Stimulated activated effector memory CD8-positive, alpha-beta T cell treated with anti-CD3 and anti-CD28 coated beads, Interleukin-12 subunit alpha, Interleukin-12 subunit beta, amount 100 ng/mL, for 72 hours (primary cell): Measurements from ENCODE around the gene TRAM2.
A peak's percentile ranks its signal among the peaks of the same experiment; 100 is the strongest.

Experiments used
- ATAC-seq: fragments of 150-1000 bp; cut with Tn5 transposase; 2 replicates; pipeline ENCODE4 v1.10.0; 2021
- DNase-seq, 2 donors: peaks; one replicate each; pipeline ENCODE4 v3.0.0; 2021 to 2022; ENCODE audit warnings: low spot score in 2 of 2
- H3K27ac Mint-ChIP-seq: one replicate; pipeline ENCODE4 v1.8.0; 2022; ENCODE audit warnings: mild to moderate bottlenecking, mixed read lengths
- H3K36me3 Mint-ChIP-seq: one replicate; pipeline ENCODE4 v1.8.0; 2022; ENCODE audit warnings: mild to moderate bottlenecking, mixed read lengths
- H3K4me1 Mint-ChIP-seq: one replicate; pipeline ENCODE4 v1.8.0; 2022; ENCODE audit warnings: mixed read lengths
- H3K4me3 Mint-ChIP-seq: one replicate; pipeline ENCODE4 v1.8.0; 2022; ENCODE audit warnings: mild to moderate bottlenecking, mixed read lengths
- H3K9me3 Mint-ChIP-seq: one replicate; pipeline ENCODE4 v1.8.0; 2022; ENCODE audit warnings: mixed read lengths

The TRAM2 gene

DNA sequence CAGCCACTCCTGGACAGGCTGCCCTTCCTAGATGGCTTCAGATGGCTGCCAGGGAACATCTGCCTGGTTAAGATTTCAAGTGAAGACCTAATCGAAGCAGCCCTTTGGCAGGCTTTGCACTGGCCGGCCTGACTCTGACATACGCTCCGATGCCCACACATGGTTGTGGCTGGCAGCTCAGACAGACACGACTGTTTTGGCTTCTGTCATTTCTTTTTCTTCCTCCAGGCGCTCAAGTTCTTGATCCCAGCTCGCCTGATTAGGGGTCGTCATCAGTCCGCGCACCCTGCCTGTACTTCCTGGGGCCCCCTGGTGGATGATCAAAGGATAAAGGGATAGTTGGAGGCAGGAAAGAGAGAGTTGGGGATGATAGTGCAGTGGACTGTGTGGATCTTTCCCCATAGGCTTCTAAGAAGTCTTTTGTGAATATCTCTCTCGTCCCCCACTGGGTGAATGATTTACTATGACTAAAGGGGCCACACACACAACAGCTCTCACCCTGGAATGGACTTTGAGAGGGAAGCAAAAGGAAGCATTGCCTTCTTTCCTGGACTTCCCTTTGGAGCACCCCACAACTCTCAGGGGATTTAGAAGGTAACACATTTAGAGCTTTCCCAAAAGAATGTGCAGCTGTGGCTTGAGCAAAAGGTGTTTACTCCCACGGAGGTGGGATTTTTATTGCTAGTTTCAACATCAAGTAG, 21.4 kb upstream of the TRAM2 start:
- no peaks in the 10 kb centered on the region for H3K9me3 Mint-ChIP-seq
- peak in 1 of 2 donors; percentile 59 for DNase-seq
- H3K27ac Mint-ChIP-seq, result no peak overlapping the region
- peaks cover 16% of the 10 kb centered on the region for H3K4me1 Mint-ChIP-seq
- H3K4me3 Mint-ChIP-seq, result no peak overlapping the region
- peak; percentile 72 for ATAC-seq
- no peaks in the 10 kb centered on the region for H3K36me3 Mint-ChIP-seq

GRCh38 chr6:52597738-52598122, 20.9 kb upstream of the TRAM2 start:
- ATAC-seq, result no peak
- H3K36me3 Mint-ChIP-seq, result no peaks in the 10 kb centered on the region
- no peak for DNase-seq
- H3K9me3 Mint-ChIP-seq, result no peaks in the 10 kb centered on the region
- no peak overlapping the region for H3K27ac Mint-ChIP-seq
- H3K4me3 Mint-ChIP-seq, result no peak overlapping the region
- peaks cover 16% of the 10 kb centered on the region for H3K4me1 Mint-ChIP-seq

- no peak for ATAC-seq
- no peak overlapping the region for H3K27ac Mint-ChIP-seq
- H3K4me1 Mint-ChIP-seq, result peaks cover 16% of the 10 kb centered on the region
- no peak for DNase-seq
- no peaks in the 10 kb centered on the region for H3K9me3 Mint-ChIP-seq
- no peaks in the 10 kb centered on the region for H3K36me3 Mint-ChIP-seq
- no peak overlapping the region for H3K4me3 Mint-ChIP-seq
Observed at GRCh38 chr6:52596371-52597028, 19.6 kb upstream of the TRAM2 start.

- Mint-ChIP-seq H3K27ac (no peak overlapping the region), H3K9me3 (no peaks in the 10 kb centered on the region), H3K36me3 (no peaks in the 10 kb centered on the region), H3K4me3 (no peak overlapping the region), H3K4me1 (peaks cover 16% of the 10 kb centered on the region)
- peak; percentile 36 for ATAC-seq
- no peak for DNase-seq
Observed at GRCh38 chr6:52595796-52596130, 18.9 kb upstream of the TRAM2 start.

DNA sequence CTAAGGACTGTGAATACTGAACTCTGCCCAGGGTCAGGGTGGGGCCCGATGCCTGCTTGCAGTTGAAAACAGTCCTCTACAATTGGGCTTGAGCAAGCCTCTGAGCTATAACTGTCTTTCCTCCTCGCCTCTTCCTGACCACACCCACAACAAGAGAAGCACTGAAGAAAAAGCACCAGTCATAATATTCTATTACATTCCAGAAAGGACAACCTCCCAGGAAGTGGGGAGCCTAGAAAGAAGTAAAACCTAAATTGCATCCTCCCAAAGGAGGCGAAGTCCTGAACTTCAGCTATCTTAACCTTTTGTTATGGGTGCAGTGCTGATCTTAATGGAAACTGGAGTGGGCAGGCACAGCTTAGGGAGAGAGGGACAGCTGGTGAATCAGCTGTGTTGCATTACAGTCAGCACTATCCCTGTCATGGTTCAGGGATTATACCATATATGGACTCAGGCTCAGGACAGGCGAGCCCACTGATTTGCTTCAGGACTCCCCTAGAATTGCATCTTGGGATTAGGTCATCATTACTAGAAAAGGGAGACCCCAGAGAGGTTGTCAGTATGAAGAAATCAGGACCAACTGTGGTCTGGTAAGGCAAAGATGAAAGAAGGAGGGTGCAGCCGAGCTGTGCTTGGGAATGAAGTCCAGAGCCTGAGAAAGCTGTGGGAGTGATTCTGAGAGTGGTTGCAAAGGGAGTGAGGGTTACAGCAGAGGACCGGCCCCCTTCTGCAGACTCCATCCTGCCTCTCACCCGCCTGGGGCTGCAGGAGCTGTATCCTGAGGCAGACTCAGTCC, 18.3 kb upstream of the TRAM2 start:
- no peaks in the 10 kb centered on the region for H3K9me3 Mint-ChIP-seq
- H3K27ac Mint-ChIP-seq, result no peak overlapping the region
- no peaks in the 10 kb centered on the region for H3K36me3 Mint-ChIP-seq
- H3K4me3 Mint-ChIP-seq, result no peak overlapping the region
- peaks cover 16% of the 10 kb centered on the region for H3K4me1 Mint-ChIP-seq
- DNase-seq (no peak), ATAC-seq (peak; percentile 67)

- no peak overlapping the region for H3K4me3 Mint-ChIP-seq
- H3K4me1 Mint-ChIP-seq, result peaks cover 16% of the 10 kb centered on the region
- ATAC-seq (no peak), DNase-seq (no peak)
- H3K27ac Mint-ChIP-seq, result no peak overlapping the region
- no peaks in the 10 kb centered on the region for H3K9me3 Mint-ChIP-seq
- no peaks in the 10 kb centered on the region for H3K36me3 Mint-ChIP-seq
Observed at GRCh38 chr6:52594221-52594620, 17.4 kb upstream of the TRAM2 start.

- no peak for ATAC-seq
- Mint-ChIP-seq H3K9me3 (no peaks in the 10 kb centered on the region), H3K27ac (no peak overlapping the region)
Observed at GRCh38 chr6:52591832-52592231, 15.0 kb upstream of the TRAM2 start.

GRCh38 chr6:52590152-52590891, 13.5 kb upstream of the TRAM2 start:
- no peaks in the 10 kb centered on the region for H3K9me3 Mint-ChIP-seq

More at GRCh38 chr6:52591832-52592231, 15.0 kb upstream of the TRAM2 start:
- no peak for DNase-seq
- Mint-ChIP-seq H3K4me3 (no peak overlapping the region), H3K36me3 (no peaks in the 10 kb centered on the region), H3K4me1 (peaks cover 7% of the 10 kb centered on the region)

GRCh38 chr6:52588710-52589091, 11.8 kb upstream of the TRAM2 start:
- ATAC-seq (no peak), DNase-seq (no peak)
- H3K4me3 Mint-ChIP-seq, result no peak overlapping the region
- H3K36me3 Mint-ChIP-seq, result no peaks in the 10 kb centered on the region
- H3K9me3 Mint-ChIP-seq, result no peaks in the 10 kb centered on the region
- no peaks in the 10 kb centered on the region for H3K4me1 Mint-ChIP-seq
- no peak overlapping the region for H3K27ac Mint-ChIP-seq

More at GRCh38 chr6:52590152-52590891, 13.5 kb upstream of the TRAM2 start:
- ATAC-seq (no peak), DNase-seq (no peak)
- Mint-ChIP-seq H3K4me3 (no peak overlapping the region), H3K36me3 (no peaks in the 10 kb centered on the region), H3K27ac (peak overlapping the region; percentile 10), H3K4me1 (peaks cover 5% of the 10 kb centered on the region)

DNA sequence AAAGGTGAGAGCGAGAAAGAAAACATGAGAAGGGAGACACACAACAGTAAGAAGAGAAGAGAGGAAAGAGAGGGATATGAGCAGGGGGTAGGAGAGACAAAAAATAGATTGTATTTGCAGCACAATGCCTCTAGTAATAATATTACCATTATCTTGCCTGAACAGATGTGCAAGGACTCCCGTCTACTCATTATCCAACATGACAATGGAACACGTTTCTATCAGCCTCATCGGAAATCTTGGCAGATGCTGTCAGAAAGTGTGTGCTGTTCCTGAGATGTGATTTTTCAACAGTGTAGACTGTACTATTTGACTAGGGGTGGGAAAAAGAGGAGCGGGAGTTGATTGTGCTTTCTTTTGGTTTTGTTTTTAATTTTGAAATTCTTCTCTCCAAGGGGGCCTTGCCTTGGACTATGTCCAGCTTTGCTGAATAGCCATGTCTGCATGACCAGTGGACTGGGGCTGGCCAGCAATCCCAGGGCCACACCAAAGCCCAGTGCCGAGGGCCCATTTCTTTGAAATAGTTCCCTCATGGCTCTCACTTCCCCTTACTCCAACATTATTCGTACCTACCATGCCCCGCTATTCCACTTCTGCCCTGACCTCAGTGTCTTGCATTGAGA, 11.3 kb upstream of the TRAM2 start:
- H3K27ac Mint-ChIP-seq, result no peak overlapping the region
- no peak for DNase-seq
- H3K4me1 Mint-ChIP-seq, result no peaks in the 10 kb centered on the region
- no peaks in the 10 kb centered on the region for H3K36me3 Mint-ChIP-seq
- ATAC-seq, result no peak
- H3K4me3 Mint-ChIP-seq, result no peak overlapping the region
- no peaks in the 10 kb centered on the region for H3K9me3 Mint-ChIP-seq

- no peaks in the 10 kb centered on the region for H3K9me3 Mint-ChIP-seq
- H3K36me3 Mint-ChIP-seq, result no peaks in the 10 kb centered on the region
- H3K4me1 Mint-ChIP-seq, result no peaks in the 10 kb centered on the region
- ATAC-seq, result no peak
- H3K4me3 Mint-ChIP-seq, result no peak overlapping the region
- no peak for DNase-seq
- no peak overlapping the region for H3K27ac Mint-ChIP-seq
Observed at GRCh38 chr6:52587001-52587400, 10.1 kb upstream of the TRAM2 start.

- Mint-ChIP-seq H3K27ac (no peak overlapping the region), H3K4me1 (no peaks in the 10 kb centered on the region), H3K36me3 (no peaks in the 10 kb centered on the region), H3K9me3 (no peaks in the 10 kb centered on the region), H3K4me3 (no peak overlapping the region)
- DNase-seq (no peak), ATAC-seq (no peak)
Observed at GRCh38 chr6:52584203-52584602, 7.3 kb upstream of the TRAM2 start.

DNA sequence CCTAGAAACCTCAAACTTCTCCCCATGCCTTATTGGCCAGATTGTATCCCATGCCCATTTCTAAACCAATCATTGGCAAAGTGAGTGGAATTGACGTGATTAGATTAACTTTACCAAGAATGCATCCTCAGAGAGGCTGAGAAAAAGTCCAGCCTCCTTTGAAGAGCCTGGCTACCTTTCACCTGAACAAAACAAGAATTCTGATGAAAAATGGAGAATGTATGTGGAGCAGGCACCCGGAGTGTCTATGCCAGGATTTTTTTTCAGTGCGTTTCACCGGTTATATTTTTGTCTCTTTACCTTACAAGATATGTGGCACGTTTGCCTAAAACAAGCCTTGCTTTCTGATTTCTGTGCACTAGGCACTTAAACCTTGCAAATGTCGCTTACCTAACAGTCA, 6.1 kb upstream of the TRAM2 start:
- H3K9me3 Mint-ChIP-seq, result no peaks in the 10 kb centered on the region
- H3K27ac Mint-ChIP-seq, result no peak overlapping the region
- H3K4me3 Mint-ChIP-seq, result no peak overlapping the region
- DNase-seq (no peak), ATAC-seq (no peak)
- no peaks in the 10 kb centered on the region for H3K36me3 Mint-ChIP-seq
- H3K4me1 Mint-ChIP-seq, result no peaks in the 10 kb centered on the region

- no peak overlapping the region for H3K27ac Mint-ChIP-seq
- ATAC-seq (no peak), DNase-seq (no peak)
- H3K36me3 Mint-ChIP-seq, result no peaks in the 10 kb centered on the region
- no peaks in the 10 kb centered on the region for H3K4me1 Mint-ChIP-seq
- H3K4me3 Mint-ChIP-seq, result no peak overlapping the region
- no peaks in the 10 kb centered on the region for H3K9me3 Mint-ChIP-seq
Observed at GRCh38 chr6:52582446-52582845, 5.6 kb upstream of the TRAM2 start.

DNA sequence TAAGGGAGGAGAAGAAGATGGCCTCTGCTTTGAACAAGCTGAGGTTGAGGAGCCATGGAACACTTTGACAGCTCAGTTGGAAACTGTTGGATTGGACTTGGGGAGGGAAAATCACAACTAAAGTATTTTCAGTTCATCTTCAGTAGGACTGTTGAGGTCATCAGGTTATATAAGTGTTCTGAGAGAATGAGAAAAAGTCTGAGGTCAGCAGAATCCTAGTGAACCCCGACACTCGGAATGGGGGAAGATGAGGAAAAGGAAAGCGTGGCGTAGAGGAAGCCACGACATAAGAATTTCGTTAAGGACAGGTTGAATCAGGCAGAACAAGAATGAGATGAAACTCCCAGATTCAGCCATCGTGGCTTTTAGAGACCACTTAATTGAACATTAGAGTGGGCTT, 4.0 kb upstream of the TRAM2 start:
- H3K27ac Mint-ChIP-seq, result no peak overlapping the region
- peaks cover 8% of the 10 kb centered on the region for H3K4me1 Mint-ChIP-seq
- H3K4me3 Mint-ChIP-seq, result no peak overlapping the region
- no peaks in the 10 kb centered on the region for H3K36me3 Mint-ChIP-seq
- no peak for ATAC-seq
- H3K9me3 Mint-ChIP-seq, result no peaks in the 10 kb centered on the region
- no peak for DNase-seq
